IPS-18a (cell line): ENCODE data around the gene ATP5F1E.

ENCODE experiments used
- H3K27ac ChIP-seq: one replicate; pipeline ENCODE4 v1.5.1; 2013; ENCODE audit warnings: low read length
- H3K27me3 ChIP-seq: one replicate; pipeline ENCODE4 v1.6.1; 2013; ENCODE audit warnings: mild to moderate bottlenecking, low read length; ENCODE audit not compliant: control insufficient read depth, insufficient read depth
- H3K36me3 ChIP-seq: one replicate; pipeline ENCODE4 v1.6.1; 2013; ENCODE audit warnings: low read depth, low read length; ENCODE audit not compliant: control insufficient read depth
- H3K4me1 ChIP-seq: one replicate; pipeline ENCODE4 v1.6.1; 2013; ENCODE audit warnings: low read depth, low read length; ENCODE audit not compliant: control insufficient read depth
- H3K4me3 ChIP-seq: one replicate; pipeline ENCODE4 v1.5.1; 2013; ENCODE audit warnings: low read length
- H3K9ac ChIP-seq: one replicate; pipeline ENCODE4 v1.6.1; 2013; ENCODE audit warnings: mild to moderate bottlenecking, low read length, moderate library complexity
- H3K9me3 ChIP-seq: one replicate; pipeline ENCODE4 v1.6.1; 2013; ENCODE audit warnings: low read depth, low read length; ENCODE audit not compliant: control insufficient read depth

Gene ATP5F1E

DNA sequence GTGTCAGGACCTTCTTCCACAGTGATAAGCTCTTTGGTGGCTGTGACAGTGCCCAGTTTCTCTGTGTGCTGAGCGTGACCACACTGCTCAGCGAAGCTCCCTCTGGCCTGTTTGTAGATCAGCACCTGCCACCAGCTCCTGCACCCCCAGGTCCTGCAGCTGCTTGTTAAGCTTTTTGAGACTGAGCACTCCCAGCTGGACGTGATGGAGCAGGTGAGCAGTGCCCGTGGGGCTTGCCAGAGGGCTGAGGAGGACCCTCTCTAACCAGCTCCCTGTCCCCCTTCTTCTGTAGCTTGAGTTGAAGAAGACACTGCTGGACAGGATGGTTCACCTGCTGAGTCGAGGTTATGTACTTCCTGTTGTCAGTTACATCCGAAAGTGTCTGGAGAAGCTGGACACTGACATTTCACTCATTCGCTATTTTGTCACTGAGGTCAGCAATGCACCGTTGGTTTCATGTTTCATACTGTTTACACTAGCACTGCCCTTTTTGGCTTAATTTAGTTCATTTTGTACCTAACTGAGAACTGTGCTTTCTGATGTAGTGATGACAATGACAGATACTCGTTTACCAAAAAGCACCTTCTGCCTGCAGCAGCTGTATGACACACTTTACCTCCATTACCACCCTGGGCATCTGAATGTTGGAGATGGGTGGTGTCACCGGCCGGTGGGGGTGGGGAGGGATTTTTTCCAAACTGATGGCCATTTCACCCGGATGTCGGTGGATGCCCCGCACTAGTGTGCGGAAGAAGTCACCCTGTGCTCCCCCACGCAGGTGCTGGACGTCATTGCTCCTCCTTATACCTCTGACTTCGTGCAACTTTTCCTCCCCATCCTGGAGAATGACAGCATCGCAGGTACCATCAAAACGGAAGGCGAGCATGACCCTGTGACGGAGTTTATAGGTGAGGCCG, 38.5 kb downstream of the ATP5F1E start:
- H3K9me3 ChIP-seq: no peaks in the 10 kb centered on the region
- H3K27me3 ChIP-seq: no peaks in the 10 kb centered on the region
- H3K27ac ChIP-seq: no peak overlapping the region
- peaks cover 83% of the 10 kb centered on the region for H3K36me3 ChIP-seq
- no peak overlapping the region for H3K9ac ChIP-seq
- H3K4me1 ChIP-seq: no peaks in the 10 kb centered on the region
- H3K4me3 ChIP-seq: no peak overlapping the region

GRCh38 chr20:58992911-58993310, 39.2 kb downstream of the ATP5F1E start:
- Histone ChIP-seq H3K27ac (no peak overlapping the region), H3K36me3 (peaks cover 90% of the 10 kb centered on the region), H3K4me3 (no peak overlapping the region), H3K9me3 (no peaks in the 10 kb centered on the region), H3K9ac (no peak overlapping the region), H3K4me1 (no peaks in the 10 kb centered on the region), H3K27me3 (no peaks in the 10 kb centered on the region)

DNA sequence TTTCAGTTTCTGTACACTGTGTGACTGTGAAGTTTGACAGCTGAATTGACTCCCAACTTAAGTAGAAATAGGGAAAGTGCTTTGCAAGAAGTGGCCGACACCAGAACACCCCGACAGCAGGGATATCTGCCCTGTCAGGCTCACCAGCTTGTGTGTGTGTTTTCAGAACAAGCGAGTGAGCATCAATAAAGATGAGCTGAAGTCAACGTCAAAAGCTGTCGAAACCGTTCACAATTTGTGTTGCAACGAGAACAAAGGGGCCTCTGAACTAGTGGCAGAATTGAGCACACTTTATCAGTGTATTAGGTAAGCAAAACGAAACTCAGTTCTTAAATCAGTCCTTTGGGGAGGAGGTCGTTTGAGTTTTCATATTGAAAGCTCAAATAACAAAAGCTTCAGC, 40.4 kb downstream of the ATP5F1E start:
- Histone ChIP-seq H3K27me3 (no peaks in the 10 kb centered on the region), H3K4me1 (no peaks in the 10 kb centered on the region), H3K9ac (no peak overlapping the region), H3K36me3 (peaks cover 98% of the 10 kb centered on the region), H3K4me3 (no peak overlapping the region), H3K27ac (no peak overlapping the region), H3K9me3 (no peaks in the 10 kb centered on the region)

GRCh38 chr20:58990651-58991445, 41.3 kb downstream of the ATP5F1E start:
- Histone ChIP-seq H3K36me3 (peaks cover 96% of the 10 kb centered on the region), H3K27me3 (no peaks in the 10 kb centered on the region), H3K9me3 (no peaks in the 10 kb centered on the region), H3K4me3 (no peak overlapping the region), H3K9ac (no peak overlapping the region), H3K4me1 (no peaks in the 10 kb centered on the region), H3K27ac (no peak overlapping the region)

DNA sequence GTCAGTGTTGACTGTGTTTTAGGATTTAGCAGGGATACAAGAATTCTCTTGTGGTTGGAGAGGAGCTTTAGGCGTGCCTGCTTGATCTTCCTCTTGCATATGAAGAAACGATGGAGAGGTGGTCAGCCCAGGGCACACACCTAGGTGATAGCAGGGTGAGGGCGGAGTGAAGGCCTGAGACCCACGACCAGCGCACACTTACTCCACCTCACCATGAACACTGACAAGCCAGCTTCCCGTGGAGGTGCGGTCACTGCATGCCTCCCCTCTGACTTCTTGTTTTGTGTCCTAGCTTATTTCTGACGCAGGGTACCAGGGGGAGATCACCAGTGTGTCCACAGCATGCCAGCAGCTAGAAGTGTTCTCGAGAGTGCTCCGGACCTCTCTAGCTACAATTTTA, 42.9 kb downstream of the ATP5F1E start:
- H3K27me3 ChIP-seq: no peaks in the 10 kb centered on the region
- no peak overlapping the region for H3K9ac ChIP-seq
- H3K36me3 ChIP-seq: peaks cover 84% of the 10 kb centered on the region
- H3K27ac ChIP-seq: no peak overlapping the region
- H3K9me3 ChIP-seq: no peaks in the 10 kb centered on the region
- no peak overlapping the region for H3K4me3 ChIP-seq
- H3K4me1 ChIP-seq: no peaks in the 10 kb centered on the region

DNA sequence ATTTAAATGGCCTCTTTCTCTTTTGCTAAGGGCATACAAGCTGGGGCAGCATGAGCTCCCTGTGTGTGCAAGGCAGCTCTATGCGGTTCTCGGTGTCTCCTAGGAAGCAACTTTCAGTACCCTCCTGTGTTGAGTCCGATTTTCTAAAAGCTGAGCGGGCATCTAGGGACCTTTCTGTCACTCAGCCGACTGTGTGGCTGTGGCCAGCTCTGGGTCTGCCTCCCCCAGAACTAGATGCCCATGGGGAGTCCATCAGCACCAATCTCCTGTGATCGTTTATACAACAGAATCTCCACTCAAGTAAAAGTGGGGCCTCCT, 43.6 kb downstream of the ATP5F1E start:
- Histone ChIP-seq H3K27ac (no peak overlapping the region), H3K9ac (no peak overlapping the region), H3K4me1 (no peaks in the 10 kb centered on the region), H3K4me3 (no peak overlapping the region), H3K27me3 (no peaks in the 10 kb centered on the region), H3K36me3 (peaks cover 77% of the 10 kb centered on the region), H3K9me3 (no peaks in the 10 kb centered on the region)

- no peaks in the 10 kb centered on the region for H3K4me1 ChIP-seq
- no peaks in the 10 kb centered on the region for H3K9me3 ChIP-seq
- H3K4me3 ChIP-seq: no peak overlapping the region
- H3K27me3 ChIP-seq: no peaks in the 10 kb centered on the region
- H3K9ac ChIP-seq: no peak overlapping the region
- peaks cover 71% of the 10 kb centered on the region for H3K36me3 ChIP-seq
- H3K27ac ChIP-seq: no peak overlapping the region
Observed at GRCh38 chr20:58987790-58988564, 44.2 kb downstream of the ATP5F1E start.

GRCh38 chr20:58986968-58987517, 45.1 kb downstream of the ATP5F1E start:
- Histone ChIP-seq H3K27ac (no peak overlapping the region), H3K4me1 (no peaks in the 10 kb centered on the region), H3K4me3 (no peak overlapping the region), H3K9me3 (no peaks in the 10 kb centered on the region), H3K27me3 (no peaks in the 10 kb centered on the region), H3K36me3 (peaks cover 62% of the 10 kb centered on the region), H3K9ac (no peak overlapping the region)

DNA sequence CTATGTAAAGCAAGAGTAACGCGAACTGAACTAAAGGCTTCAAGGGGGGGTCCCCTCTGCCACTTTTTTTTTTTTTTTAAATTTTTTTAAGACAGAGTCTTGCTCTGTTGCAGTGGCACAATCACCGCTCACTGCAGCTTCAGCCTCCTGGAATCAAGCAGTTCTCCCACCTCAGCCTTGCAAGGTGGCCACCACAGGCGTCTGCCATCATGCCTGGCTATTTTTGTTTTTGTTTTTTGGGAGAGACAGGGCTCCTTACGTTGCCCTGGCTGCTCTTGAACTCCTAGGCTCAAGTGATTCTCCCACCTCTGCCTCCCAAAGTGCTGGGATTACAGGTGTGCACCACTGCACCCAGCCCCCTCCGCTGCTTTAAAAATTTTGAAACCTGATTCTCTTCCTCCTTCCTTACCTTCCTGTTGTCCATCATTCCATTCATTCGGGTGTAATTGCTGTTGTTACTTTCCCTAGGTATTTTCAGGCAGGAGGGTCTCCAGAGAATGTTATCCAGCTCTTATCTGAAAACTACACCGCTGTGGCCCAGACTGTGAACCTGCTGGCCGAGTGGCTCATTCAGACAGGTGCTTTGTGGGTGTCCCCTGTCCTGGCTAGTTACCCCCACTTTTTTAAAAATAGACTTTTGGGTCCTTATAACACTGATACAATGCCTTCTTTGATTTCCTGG, 45.7 kb downstream of the ATP5F1E start:
- Histone ChIP-seq H3K27ac (no peak overlapping the region), H3K9me3 (no peaks in the 10 kb centered on the region), H3K4me1 (no peaks in the 10 kb centered on the region), H3K9ac (no peak overlapping the region), H3K4me3 (no peak overlapping the region), H3K27me3 (no peaks in the 10 kb centered on the region), H3K36me3 (peaks cover 56% of the 10 kb centered on the region)

DNA sequence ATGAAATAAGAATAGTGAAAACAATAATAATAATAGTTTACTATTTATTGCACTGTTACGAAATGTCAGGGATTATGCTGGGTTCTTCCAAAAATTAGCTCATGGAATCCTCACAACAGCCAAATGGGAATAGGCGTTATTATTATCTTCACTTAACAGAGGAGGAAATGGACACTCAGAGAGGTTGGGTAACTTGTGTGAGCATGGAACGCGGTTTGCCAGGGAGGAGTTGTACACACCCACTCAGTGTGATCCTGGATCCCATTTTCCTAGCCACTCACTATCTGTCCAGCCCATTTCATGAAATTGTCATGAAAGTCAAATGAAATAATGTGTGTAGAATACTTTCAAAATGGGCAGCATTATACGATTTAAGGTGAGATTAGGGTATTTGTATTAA, 46.5 kb downstream of the ATP5F1E start:
- H3K9ac ChIP-seq: no peak overlapping the region
- peaks cover 48% of the 10 kb centered on the region for H3K36me3 ChIP-seq
- no peak overlapping the region for H3K27ac ChIP-seq
- H3K9me3 ChIP-seq: no peaks in the 10 kb centered on the region
- no peaks in the 10 kb centered on the region for H3K27me3 ChIP-seq
- no peak overlapping the region for H3K4me3 ChIP-seq
- no peaks in the 10 kb centered on the region for H3K4me1 ChIP-seq

- Histone ChIP-seq H3K4me3 (no peak overlapping the region), H3K9ac (no peak overlapping the region), H3K36me3 (peaks cover 40% of the 10 kb centered on the region), H3K9me3 (no peaks in the 10 kb centered on the region), H3K27me3 (no peaks in the 10 kb centered on the region), H3K27ac (no peak overlapping the region), H3K4me1 (no peaks in the 10 kb centered on the region)
Observed at GRCh38 chr20:58984691-58985090, 47.4 kb downstream of the ATP5F1E start.
